H1 (cell line): Measurements from ENCODE around the gene TMEM115.

ENCODE experiments used
- CTCF ChIP-seq, 3 experiments: IDR thresholded peaks; 1 replicate in 2 of 3; 2 replicates in 1 of 3; pipeline versions ENCODE4 v1.5.1 to v1.6.1; 2011; ENCODE audit warnings: low read length in 3 of 3, mild to moderate bottlenecking in 3 of 3, inconsistent platforms in 2 of 3, low read depth in 1 of 3, moderate library complexity in 1 of 3; ENCODE audit not compliant: insufficient read depth in 1 of 3; ENCODE audit errors: control extremely low read depth in 1 of 3
- SIN3A ChIP-seq, 2 experiments: IDR thresholded peaks in 1 of 2; conservative IDR thresholded peaks in 1 of 2; 2 replicates each; pipeline ENCODE4 v1.6.1; 2011 to 2012; ENCODE audit warnings: low read length in 2 of 2, improper control_type of control experiment in 1 of 2, low read depth in 1 of 2, mild to moderate bottlenecking in 1 of 2
- SRF ChIP-seq: IDR thresholded peaks from 2 replicates; pipeline ENCODE4 v1.6.1; 2011; ENCODE audit warnings: mild to moderate bottlenecking, low read depth, low read length, moderate library complexity

DNA sequence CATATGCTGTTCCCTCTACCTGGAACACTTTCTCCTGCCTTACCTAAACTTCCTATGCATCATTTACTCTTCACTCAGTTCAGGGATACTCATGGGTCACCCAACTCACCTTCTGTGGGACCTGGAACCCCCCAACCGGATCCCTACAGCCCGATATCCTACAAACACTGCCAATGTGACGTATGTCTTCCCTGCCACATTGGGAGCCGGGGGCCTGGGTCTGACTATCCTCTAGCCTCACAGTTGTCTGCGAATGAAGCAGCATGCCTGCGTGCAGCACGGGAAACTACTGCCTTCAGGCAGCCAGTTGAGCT is 9.2 kb downstream of the TMEM115 start:
- no peak for TF ChIP-seq CTCF (IDR thresholded peaks at IDR 0.05; ENCODE audit: control extremely low read depth in 1 of 3, insufficient read depth in 1 of 3, low read depth in 1 of 3, low read length in 3 of 3)
- TF ChIP-seq SRF: no peak
- TF ChIP-seq SIN3A (conservative IDR thresholded peaks at IDR 0.05 in 1 of 2, IDR thresholded peaks at IDR 0.05 in 1 of 2; ENCODE audit: low read depth in 1 of 2, low read length in 2 of 2): no peak
